Neutrophil (primary cell): ENCODE data around the gene TEX13B.

Experiments used
- H3K27ac ChIP-seq: fragments of 200-600 bp; sonication (generic); 2 replicates; pipeline ENCODE4 v1.5.1; 2016; ENCODE audit warnings: mild to moderate bottlenecking, moderate library complexity
- H3K27me3 ChIP-seq: fragments of 200-600 bp; sonication (generic); 2 replicates; pipeline ENCODE4 v1.6.0; 2016; ENCODE audit warnings: mild to moderate bottlenecking
- H3K36me3 ChIP-seq: fragments of 200-600 bp; sonication (generic); 2 replicates; pipeline ENCODE4 v1.5.1; 2017
- H3K4me1 ChIP-seq, 2 experiments: fragments of 200-600 bp in 1 of 2; sonication (generic) in 1 of 2; 1 replicate in 1 of 2; 2 replicates in 1 of 2; pipeline versions ENCODE4 v1.5.1 to v1.6.1; 2013 to 2016; ENCODE audit warnings: low read depth in 1 of 2, low read length in 1 of 2, mild to moderate bottlenecking in 1 of 2, moderate library complexity in 1 of 2; ENCODE audit not compliant: control insufficient read depth in 1 of 2, insufficient read depth in 1 of 2
- H3K4me3 ChIP-seq, 2 experiments: fragments of 200-600 bp in 1 of 2; sonication (generic) in 1 of 2; 1 replicate in 1 of 2; 2 replicates in 1 of 2; pipeline ENCODE4 v1.5.1; 2013 to 2016; ENCODE audit warnings: low read depth in 1 of 2, low read length in 1 of 2, mild to moderate bottlenecking in 1 of 2, moderate library complexity in 1 of 2
- H3K9me3 ChIP-seq: fragments of 200-600 bp; sonication (generic); 2 replicates; pipeline ENCODE4 v1.5.1; 2016
- TF ChIP-seq, protein P1 (sequence below): fragments of 200-600 bp; sonication (generic); IDR thresholded peaks from 2 replicates; pipeline ENCODE4 v1.5.1; 2016; ENCODE audit warnings: antibody characterized with exemption

The TEX13B gene

GRCh38 chrX:107935664-107936433, 46.3 kb downstream of the TEX13B start:
- TF ChIP-seq, protein P1, sequence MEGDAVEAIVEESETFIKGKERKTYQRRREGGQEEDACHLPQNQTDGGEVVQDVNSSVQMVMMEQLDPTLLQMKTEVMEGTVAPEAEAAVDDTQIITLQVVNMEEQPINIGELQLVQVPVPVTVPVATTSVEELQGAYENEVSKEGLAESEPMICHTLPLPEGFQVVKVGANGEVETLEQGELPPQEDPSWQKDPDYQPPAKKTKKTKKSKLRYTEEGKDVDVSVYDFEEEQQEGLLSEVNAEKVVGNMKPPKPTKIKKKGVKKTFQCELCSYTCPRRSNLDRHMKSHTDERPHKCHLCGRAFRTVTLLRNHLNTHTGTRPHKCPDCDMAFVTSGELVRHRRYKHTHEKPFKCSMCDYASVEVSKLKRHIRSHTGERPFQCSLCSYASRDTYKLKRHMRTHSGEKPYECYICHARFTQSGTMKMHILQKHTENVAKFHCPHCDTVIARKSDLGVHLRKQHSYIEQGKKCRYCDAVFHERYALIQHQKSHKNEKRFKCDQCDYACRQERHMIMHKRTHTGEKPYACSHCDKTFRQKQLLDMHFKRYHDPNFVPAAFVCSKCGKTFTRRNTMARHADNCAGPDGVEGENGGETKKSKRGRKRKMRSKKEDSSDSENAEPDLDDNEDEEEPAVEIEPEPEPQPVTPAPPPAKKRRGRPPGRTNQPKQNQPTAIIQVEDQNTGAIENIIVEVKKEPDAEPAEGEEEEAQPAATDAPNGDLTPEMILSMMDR: no peak
- H3K27me3 ChIP-seq: peaks cover 23% of the 10 kb centered on the region
- no peaks in the 10 kb centered on the region for H3K9me3 ChIP-seq
- no peaks in the 10 kb centered on the region for H3K36me3 ChIP-seq
- no peak overlapping the region for H3K4me3 ChIP-seq
- no peak overlapping the region for H3K27ac ChIP-seq
- no peaks in the 10 kb centered on the region for H3K4me1 ChIP-seq

GRCh38 chrX:107935200-107935599, 47.0 kb downstream of the TEX13B start:
- Histone ChIP-seq H3K4me3 (no peak overlapping the region), H3K27ac (no peak overlapping the region)
- TF ChIP-seq, protein P1: no peak

GRCh38 chrX:107934262-107934661, 47.9 kb downstream of the TEX13B start:
- Histone ChIP-seq H3K4me3 (no peak overlapping the region), H3K4me1 (no peaks in the 10 kb centered on the region), H3K36me3 (no peaks in the 10 kb centered on the region), H3K9me3 (no peaks in the 10 kb centered on the region), H3K27me3 (peaks cover 23% of the 10 kb centered on the region), H3K27ac (no peak overlapping the region)
- TF ChIP-seq, protein P1: no peak

More at GRCh38 chrX:107935200-107935599, 47.0 kb downstream of the TEX13B start:
- no peaks in the 10 kb centered on the region for H3K9me3 ChIP-seq
- no peaks in the 10 kb centered on the region for H3K36me3 ChIP-seq
- no peaks in the 10 kb centered on the region for H3K4me1 ChIP-seq
- peaks cover 23% of the 10 kb centered on the region for H3K27me3 ChIP-seq
